SK-N-SH treated with all-trans-retinoic acid at 6 μM for 48 hours (cell line): ENCODE results near the gene EMX2.

Experiments used
- ATAC-seq: fragments of 200-7000 bp; cut with Tn5 transposase; 3 replicates; pipeline ENCODE4 v1.9.1; 2020; ENCODE audit warnings: mild to moderate bottlenecking, moderate library complexity
- ARNTL ChIP-seq: fragments of 450-650 bp; formaldehyde crosslinking; IDR thresholded peaks from 2 replicates; pipeline ENCODE4 v1.5.0; 2020; ENCODE audit warnings: low read depth, mild to moderate bottlenecking, moderate library complexity, borderline replicate concordance
- BACH2 ChIP-seq: fragments of 250-450 bp; sonication (Bioruptor Pico); IDR thresholded peaks from 2 replicates; pipeline ENCODE4 v1.9.0; 2021; ENCODE audit warnings: mild to moderate bottlenecking, borderline replicate concordance
- CREB5 ChIP-seq: fragments of 250-450 bp; sonication (Bioruptor Pico); IDR thresholded peaks from 2 replicates; pipeline ENCODE4 v1.5.1; 2020; ENCODE audit warnings: low read depth, mild to moderate bottlenecking, moderate library complexity
- CSDC2 ChIP-seq: fragments of 250-450 bp; sonication (Bioruptor Pico); IDR thresholded peaks from 2 replicates; pipeline ENCODE4 v1.5.0; 2020; ENCODE audit warnings: mild to moderate bottlenecking, moderate library complexity
- CSRNP3 ChIP-seq: fragments of 250-450 bp; sonication (Bioruptor Pico); IDR thresholded peaks from 2 replicates; pipeline ENCODE4 v1.5.1; 2021; ENCODE audit warnings: mild to moderate bottlenecking, moderate library complexity
- ESRRG ChIP-seq: fragments of 250-450 bp; sonication (Bioruptor Pico); IDR thresholded peaks from 2 replicates; pipeline ENCODE4 v1.6.1; 2021; ENCODE audit warnings: mild to moderate bottlenecking
- GLIS3 ChIP-seq: fragments of 250-450 bp; sonication (Bioruptor Pico); IDR thresholded peaks from 2 replicates; pipeline ENCODE4 v1.5.0; 2020; ENCODE audit warnings: mild to moderate bottlenecking, moderate library complexity
- ISL1 ChIP-seq: fragments of 250-450 bp; sonication (Bioruptor Pico); IDR thresholded peaks from 2 replicates; pipeline ENCODE4 v2.1.2; 2022; ENCODE audit warnings: mild to moderate bottlenecking, moderate library complexity
- OSR1 ChIP-seq: fragments of 250-450 bp; sonication (Bioruptor Pico); IDR thresholded peaks from 2 replicates; pipeline ENCODE4 v1.8.0; 2022; ENCODE audit warnings: moderate library complexity, mild to moderate bottlenecking, inconsistent platforms
- PATZ1 ChIP-seq: fragments of 250-450 bp; sonication (Bioruptor Pico); IDR thresholded peaks from 2 replicates; pipeline ENCODE4 v1.8.0; 2020; ENCODE audit warnings: mild to moderate bottlenecking, moderate library complexity, borderline replicate concordance
- POU6F1 ChIP-seq: fragments of 250-450 bp; sonication (Bioruptor Pico); IDR thresholded peaks from 2 replicates; pipeline ENCODE4 v1.8.0; 2021; ENCODE audit warnings: low read depth, mild to moderate bottlenecking, moderate library complexity, borderline replicate concordance
- PPARA ChIP-seq: fragments of 250-450 bp; sonication (Bioruptor Pico); IDR thresholded peaks from 2 replicates; pipeline ENCODE4 v1.5.0; 2020; ENCODE audit warnings: mild to moderate bottlenecking, borderline replicate concordance
- RARB ChIP-seq: fragments of 250-450 bp; sonication (Bioruptor Pico); IDR thresholded peaks from 2 replicates; pipeline ENCODE4 v1.8.0; 2021; ENCODE audit warnings: mild to moderate bottlenecking, moderate library complexity
- SNAI2 ChIP-seq: fragments of 250-450 bp; sonication (Bioruptor Pico); IDR thresholded peaks from 2 replicates; pipeline ENCODE4 v1.5.0; 2020; ENCODE audit warnings: mild to moderate bottlenecking, moderate library complexity
- TCF4 ChIP-seq: fragments of 250-450 bp; sonication (Bioruptor Pico); IDR thresholded peaks from 2 replicates; pipeline ENCODE4 v1.8.0; 2021; ENCODE audit warnings: mild to moderate bottlenecking, moderate library complexity, borderline replicate concordance
- TOX ChIP-seq: fragments of 250-450 bp; sonication (Bioruptor Pico); IDR thresholded peaks from 2 replicates; pipeline ENCODE4 v1.8.0; 2021; ENCODE audit warnings: mild to moderate bottlenecking, moderate library complexity, borderline replicate concordance
- TSHZ2 ChIP-seq: fragments of 250-450 bp; sonication (Bioruptor Pico); IDR thresholded peaks from 2 replicates; pipeline ENCODE4 v1.5.0; 2020; ENCODE audit warnings: mild to moderate bottlenecking, moderate library complexity
- ZC3H10 ChIP-seq: fragments of 250-450 bp; sonication (Bioruptor Pico); IDR thresholded peaks from 2 replicates; pipeline ENCODE4 v1.5.1; 2021; ENCODE audit warnings: mild to moderate bottlenecking, moderate library complexity
- ZFP3 ChIP-seq: fragments of 250-450 bp; sonication (Bioruptor Pico); IDR thresholded peaks from 2 replicates; pipeline ENCODE4 v1.5.0; 2020; ENCODE audit warnings: mild to moderate bottlenecking, moderate library complexity
- ZFP30 ChIP-seq: fragments of 450-650 bp; formaldehyde crosslinking; IDR thresholded peaks from 2 replicates; pipeline ENCODE4 v1.5.0; 2022; ENCODE audit warnings: mild to moderate bottlenecking, moderate library complexity
- ZNF565 ChIP-seq: fragments of 450-650 bp; formaldehyde crosslinking; conservative IDR thresholded peaks from 2 replicates; pipeline ENCODE4 v1.5.0; 2020; ENCODE audit warnings: low read depth, mild to moderate bottlenecking, moderate library complexity
- ZNF70 ChIP-seq: fragments of 450-650 bp; formaldehyde crosslinking; IDR thresholded peaks from 2 replicates; pipeline ENCODE4 v1.5.0; 2020; ENCODE audit warnings: mild to moderate bottlenecking, moderate library complexity
- ZNF8 ChIP-seq: fragments of 450-650 bp; formaldehyde crosslinking; IDR thresholded peaks from 2 replicates; pipeline ENCODE4 v1.5.0; 2020; ENCODE audit warnings: mild to moderate bottlenecking, moderate library complexity

Gene EMX2

GRCh38 chr10:117518246-117518645, 24.3 kb upstream of the EMX2 start (continued):
- TF ChIP-seq GLIS3, result no peak

- TF ChIP-seq ISL1 (CRISPR knock-in tag) (no peak), ZNF8 (CRISPR knock-in tag) (no peak), ZNF70 (CRISPR knock-in tag) (no peak), CSDC2 (CRISPR knock-in tag) (no peak), ZNF565 (CRISPR knock-in tag) (no peak), PATZ1 (CRISPR knock-in tag) (no peak), ARNTL (no peak), GLIS3 (no peak), ZC3H10 (no peak), CSRNP3 (CRISPR knock-in tag) (no peak), RARB (CRISPR knock-in tag) (no peak), ZFP30 (CRISPR knock-in tag) (no peak), ESRRG (CRISPR knock-in tag) (no peak), BACH2 (CRISPR knock-in tag) (no peak), OSR1 (no peak), TCF4 (CRISPR knock-in tag) (no peak), TSHZ2 (no peak), POU6F1 (CRISPR knock-in tag) (no peak)
- no peak for ATAC-seq
Measured at GRCh38 chr10:117519286-117519685, 23.3 kb upstream of the EMX2 start.

GRCh38 chr10:117519879-117520278, 22.7 kb upstream of the EMX2 start:
- no peak for ATAC-seq
- no peak for TF ChIP-seq SNAI2
- TF ChIP-seq PATZ1 (CRISPR knock-in tag), result no peak
- TF ChIP-seq ZFP30 (CRISPR knock-in tag), result no peak
- TF ChIP-seq RARB (CRISPR knock-in tag), result no peak
- no peak for TF ChIP-seq ARNTL
- no peak for TF ChIP-seq TSHZ2
- TF ChIP-seq CSRNP3 (CRISPR knock-in tag), result peak; percentile 44; the same call in 1 of the 2 replicates
- no peak for TF ChIP-seq ZFP3 (CRISPR knock-in tag)
- TF ChIP-seq PPARA (CRISPR knock-in tag), result no peak
- TF ChIP-seq CREB5, result peak; percentile 56; the same call in 1 of the 2 replicates
- no peak for TF ChIP-seq CSDC2 (CRISPR knock-in tag)
- no peak for TF ChIP-seq TOX (CRISPR knock-in tag)
- TF ChIP-seq BACH2 (CRISPR knock-in tag), result no peak
- no peak for TF ChIP-seq GLIS3
- TF ChIP-seq ZNF8 (CRISPR knock-in tag), result no peak
- peak; percentile 56 for TF ChIP-seq TCF4 (CRISPR knock-in tag)
